ENCODE results near the gene EXTL2.

GRCh38 chr1:100834777-100835660 lies 59.6 kb downstream of the EXTL2 start:
- TF ChIP-seq EZH2 (IDR thresholded peaks at IDR 0.05) (no peak), POLR2AphosphoS5 (IDR thresholded peaks at IDR 0.05; ENCODE audit: borderline replicate concordance, low read depth, low read length) (no peak)
